Hepatocyte (in vitro differentiated cells): Measurements from ENCODE around the gene RFTN1. TPM values are rescaled to one million over a fixed set of nuclear protein-coding genes. Genes with fewer than 3 reads are reported as not detected.

ENCODE experiments used
- DNase-seq: peaks from one replicate; pipeline ENCODE4 v3.0.0-alpha.2; 2016; ENCODE audit warnings: low spot score
- H2AFZ ChIP-seq: fragments of 200-600 bp; sonication (generic); 2 replicates; pipeline ENCODE4 v1.6.0; 2016; ENCODE audit warnings: antibody characterized with exemption, mild to moderate bottlenecking
- H3K27ac ChIP-seq: fragments of 200-600 bp; sonication (generic); 2 replicates; pipeline ENCODE4 v1.5.1; 2016; ENCODE audit warnings: mild to moderate bottlenecking
- H3K27me3 ChIP-seq: fragments of 200-600 bp; sonication (generic); 2 replicates; pipeline ENCODE4 v1.6.1; 2016
- H3K36me3 ChIP-seq: fragments of 200-600 bp; sonication (generic); replicated peaks from 2 replicates; pipeline ENCODE4 v1.5.1; 2016; ENCODE audit warnings: low read depth; ENCODE audit not compliant: insufficient read depth
- H3K4me1 ChIP-seq: fragments of 200-600 bp; sonication (generic); 2 replicates; pipeline ENCODE4 v1.5.1; 2016; ENCODE audit warnings: mild to moderate bottlenecking, moderate library complexity; ENCODE audit not compliant: insufficient read depth
- H3K4me2 ChIP-seq: fragments of 200-600 bp; sonication (generic); 2 replicates; pipeline ENCODE4 v1.6.0; 2016
- H3K4me3 ChIP-seq: fragments of 200-600 bp; sonication (generic); 2 replicates; pipeline ENCODE4 v1.5.1; 2016; ENCODE audit warnings: mild to moderate bottlenecking
- H3K79me2 ChIP-seq: fragments of 200-600 bp; sonication (generic); 2 replicates; pipeline ENCODE4 v1.6.0; 2017; ENCODE audit warnings: mild to moderate bottlenecking
- H3K9me2 ChIP-seq: fragments of 200-600 bp; sonication (generic); replicated peaks from 2 replicates; pipeline ENCODE4 v1.6.0; 2017; ENCODE audit warnings: mild to moderate bottlenecking; ENCODE audit not compliant: insufficient read depth
- H3K9me3 ChIP-seq: fragments of 200-600 bp; sonication (generic); 2 replicates; pipeline ENCODE4 v1.5.1; 2016; ENCODE audit warnings: low read depth, mild to moderate bottlenecking
- H4K20me1 ChIP-seq: fragments of 200-600 bp; sonication (generic); 2 replicates; pipeline ENCODE4 v1.6.0; 2016; ENCODE audit warnings: mild to moderate bottlenecking; ENCODE audit not compliant: insufficient read depth, poor library complexity, severe bottlenecking
- EZH2 ChIP-seq: fragments of 200-600 bp; sonication (generic); IDR thresholded peaks from 2 replicates; pipeline ENCODE4 v1.6.1; 2016; ENCODE audit warnings: antibody characterized with exemption, mild to moderate bottlenecking, borderline replicate concordance
- EZH2phosphoT487 ChIP-seq: fragments of 200-600 bp; sonication (generic); IDR thresholded peaks from one replicate; pipeline ENCODE4 v1.6.1; 2018; ENCODE audit warnings: antibody characterized with exemption, mild to moderate bottlenecking, low read depth, moderate library complexity; ENCODE audit not compliant: unreplicated experiment, severe bottlenecking
- WGBS: methylation state at CpG from one replicate; pipeline ENCODE4 v1.1.6; 2016; ENCODE audit warnings: low lambda C conversion rate; ENCODE audit errors: missing lambda C conversion rate; 5-methylcytosine and 5-hydroxymethylcytosine counted together
- polyA plus RNA-seq: library from polyadenylated mRNA; unstranded; fragments of >200 nt; fragmentation: Nextera tagmentation; extraction: Ambion mirVana; gene quantifications from 2 replicates; pipeline ENCODE4 v1.2.1, GENCODE V29; 2016
- total RNA-seq: library from RNA; depleted of rRNA; stranded (reverse); fragments of >200 nt; gene quantifications from 2 replicates; pipeline ENCODE4 v1.2.3, GENCODE V29; 2014
- TF ChIP-seq, protein P1 (sequence below): fragments of 200-600 bp; sonication (generic); IDR thresholded peaks from 2 replicates; pipeline ENCODE4 v1.5.1; 2016; ENCODE audit warnings: antibody characterized with exemption, mild to moderate bottlenecking; ENCODE audit not compliant: poor library complexity

The RFTN1 gene
- total and polyA plus RNA-seq, 2 experiments from 2014 or later: 10.0 to 14.9 TPM

DNA sequence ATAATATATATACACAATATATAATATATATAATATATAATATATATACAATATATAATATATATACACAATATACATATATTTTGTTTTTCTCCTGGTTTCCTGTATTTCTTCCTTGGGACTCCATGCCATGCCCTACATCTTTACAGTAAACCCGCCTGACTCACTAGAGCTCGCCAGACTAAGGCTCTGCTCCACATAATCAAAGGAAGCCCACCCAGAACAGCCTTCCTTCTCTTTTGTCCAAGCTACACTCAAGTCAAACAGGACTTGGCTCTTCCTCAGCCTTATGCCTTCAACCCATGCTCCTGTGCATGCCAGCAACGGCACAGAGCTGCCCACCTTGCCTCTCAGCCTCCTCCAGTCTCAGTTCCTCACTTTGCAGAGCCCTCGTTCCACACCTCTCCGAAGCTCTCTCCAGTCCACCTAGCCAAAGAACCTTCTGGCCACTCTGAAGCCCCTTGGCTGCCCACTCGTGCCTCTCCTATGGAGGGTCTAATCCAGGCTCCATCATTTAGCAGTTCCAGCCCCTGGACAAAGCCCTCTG is 109.1 kb downstream of the RFTN1 start:
- Histone ChIP-seq H3K27me3 (no peaks in the 10 kb centered on the region), H3K4me3 (no peak overlapping the region), H3K79me2 (no peaks in the 10 kb centered on the region), H3K4me2 (no peak overlapping the region), H2AFZ (no peak overlapping the region), H3K9me3 (no peaks in the 10 kb centered on the region), H4K20me1 (no peaks in the 10 kb centered on the region), H3K9me2 (no peaks in the 10 kb centered on the region), H3K36me3 (no peaks in the 10 kb centered on the region), H3K27ac (no peak overlapping the region), H3K4me1 (no peaks in the 10 kb centered on the region)
- TF ChIP-seq EZH2phosphoT487 (no peak), EZH2 (no peak)
- TF ChIP-seq, protein P1, sequence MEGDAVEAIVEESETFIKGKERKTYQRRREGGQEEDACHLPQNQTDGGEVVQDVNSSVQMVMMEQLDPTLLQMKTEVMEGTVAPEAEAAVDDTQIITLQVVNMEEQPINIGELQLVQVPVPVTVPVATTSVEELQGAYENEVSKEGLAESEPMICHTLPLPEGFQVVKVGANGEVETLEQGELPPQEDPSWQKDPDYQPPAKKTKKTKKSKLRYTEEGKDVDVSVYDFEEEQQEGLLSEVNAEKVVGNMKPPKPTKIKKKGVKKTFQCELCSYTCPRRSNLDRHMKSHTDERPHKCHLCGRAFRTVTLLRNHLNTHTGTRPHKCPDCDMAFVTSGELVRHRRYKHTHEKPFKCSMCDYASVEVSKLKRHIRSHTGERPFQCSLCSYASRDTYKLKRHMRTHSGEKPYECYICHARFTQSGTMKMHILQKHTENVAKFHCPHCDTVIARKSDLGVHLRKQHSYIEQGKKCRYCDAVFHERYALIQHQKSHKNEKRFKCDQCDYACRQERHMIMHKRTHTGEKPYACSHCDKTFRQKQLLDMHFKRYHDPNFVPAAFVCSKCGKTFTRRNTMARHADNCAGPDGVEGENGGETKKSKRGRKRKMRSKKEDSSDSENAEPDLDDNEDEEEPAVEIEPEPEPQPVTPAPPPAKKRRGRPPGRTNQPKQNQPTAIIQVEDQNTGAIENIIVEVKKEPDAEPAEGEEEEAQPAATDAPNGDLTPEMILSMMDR: no peak
- DNase-seq: no peak
- 96% methylated on average over 6 of the region's 6 CpGs for WGBS

DNA sequence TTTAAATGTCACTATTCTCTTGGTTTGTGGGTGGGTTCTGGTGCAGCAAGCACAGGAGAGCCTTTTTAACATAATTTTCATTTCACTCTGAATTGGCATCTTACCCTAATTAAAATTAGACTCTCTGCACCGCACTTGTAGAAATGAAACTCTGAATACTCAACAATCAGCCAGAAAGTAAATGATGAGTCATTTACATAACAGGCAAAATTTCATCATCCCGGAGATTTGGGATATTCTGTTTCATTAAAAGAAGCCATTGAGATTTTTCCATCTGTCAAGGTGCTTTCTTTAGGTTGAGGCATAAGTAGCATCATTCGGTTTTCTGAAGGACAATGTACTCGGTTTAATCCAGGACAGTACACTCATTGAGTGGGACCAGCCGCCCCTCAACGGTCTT is 111.0 kb downstream of the RFTN1 start:
- Histone ChIP-seq H3K27me3 (no peaks in the 10 kb centered on the region), H3K9me2 (no peaks in the 10 kb centered on the region), H2AFZ (no peak overlapping the region), H3K27ac (no peak overlapping the region), H4K20me1 (no peaks in the 10 kb centered on the region), H3K79me2 (no peaks in the 10 kb centered on the region), H3K4me2 (no peak overlapping the region), H3K4me1 (no peaks in the 10 kb centered on the region), H3K36me3 (no peaks in the 10 kb centered on the region), H3K9me3 (no peaks in the 10 kb centered on the region), H3K4me3 (no peak overlapping the region)
- WGBS: 98% methylated on average over 6 of the region's 6 CpGs
- no peak for DNase-seq
- TF ChIP-seq, protein P1: no peak
- TF ChIP-seq EZH2 (no peak), EZH2phosphoT487 (no peak)

DNA sequence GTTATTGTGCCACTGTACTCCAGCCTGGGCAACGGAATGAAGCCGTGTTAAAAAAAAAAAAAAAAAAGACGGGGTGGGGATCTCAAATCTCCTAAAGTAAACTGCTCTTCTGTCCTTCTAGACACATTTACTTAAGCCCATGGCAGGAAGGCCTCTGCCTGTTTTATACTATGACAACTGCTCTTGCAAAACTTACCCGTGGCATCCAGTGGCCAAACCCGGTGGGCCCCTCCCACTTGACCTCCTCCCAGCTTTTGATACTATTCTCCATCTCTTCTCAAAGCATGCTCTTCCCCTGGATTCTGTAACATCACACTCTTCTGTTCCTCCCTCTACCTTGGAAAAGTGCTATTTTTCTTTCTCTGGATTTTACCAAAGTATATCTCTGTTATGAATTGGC is 112.2 kb downstream of the RFTN1 start:
- 86% methylated on average over 5 of the region's 5 CpGs for WGBS
- Histone ChIP-seq H3K27ac (no peak overlapping the region), H3K36me3 (no peaks in the 10 kb centered on the region), H3K9me3 (no peaks in the 10 kb centered on the region), H3K9me2 (no peaks in the 10 kb centered on the region), H3K4me3 (no peak overlapping the region), H3K4me2 (no peak overlapping the region), H3K27me3 (no peaks in the 10 kb centered on the region), H3K4me1 (no peaks in the 10 kb centered on the region), H3K79me2 (no peaks in the 10 kb centered on the region), H4K20me1 (no peaks in the 10 kb centered on the region), H2AFZ (no peak overlapping the region)
- TF ChIP-seq EZH2 (no peak), EZH2phosphoT487 (no peak)
- TF ChIP-seq, protein P1: no peak
- DNase-seq: no peak
